Retinal pigment epithelial cell (primary cell): ENCODE results near the gene PRSS12.

ENCODE experiments used
- DNase-seq: peaks from one replicate; pipeline ENCODE4 v3.0.0-alpha.2; 2010; ENCODE audit warnings: low read depth
- H3K4me3 ChIP-seq: 2 replicates; pipeline ENCODE4 v1.5.1; 2011; ENCODE audit warnings: mild to moderate bottlenecking, low read length, control low read depth, moderate library complexity
- TF ChIP-seq, protein P1 (sequence below): conservative IDR thresholded peaks from 2 replicates; pipeline ENCODE4 v1.5.1; 2011; ENCODE audit warnings: low read depth, low read length, control low read depth, inconsistent platforms

Gene PRSS12

DNA sequence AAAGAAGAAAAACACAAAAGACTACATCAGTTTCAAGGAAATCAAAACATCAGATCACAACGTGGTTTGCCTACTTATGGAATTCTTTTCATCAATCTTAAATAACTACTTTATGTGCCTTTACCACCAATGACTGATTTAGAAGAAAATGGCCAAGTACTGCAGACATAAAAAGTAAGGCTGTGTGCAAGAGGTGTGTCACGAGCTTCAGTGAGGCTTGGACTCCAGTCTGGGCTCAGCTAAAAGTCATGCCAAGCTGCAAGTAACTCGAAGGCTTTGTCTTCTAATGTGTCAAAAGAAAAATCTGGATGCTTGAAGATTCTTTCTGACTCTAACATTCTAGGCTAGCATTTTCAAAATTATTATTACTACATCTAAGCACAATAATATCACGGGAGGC, 17.0 kb downstream of the PRSS12 start:
- DNase-seq: no peak
- no peak overlapping the region for H3K4me3 ChIP-seq
- TF ChIP-seq, protein P1, sequence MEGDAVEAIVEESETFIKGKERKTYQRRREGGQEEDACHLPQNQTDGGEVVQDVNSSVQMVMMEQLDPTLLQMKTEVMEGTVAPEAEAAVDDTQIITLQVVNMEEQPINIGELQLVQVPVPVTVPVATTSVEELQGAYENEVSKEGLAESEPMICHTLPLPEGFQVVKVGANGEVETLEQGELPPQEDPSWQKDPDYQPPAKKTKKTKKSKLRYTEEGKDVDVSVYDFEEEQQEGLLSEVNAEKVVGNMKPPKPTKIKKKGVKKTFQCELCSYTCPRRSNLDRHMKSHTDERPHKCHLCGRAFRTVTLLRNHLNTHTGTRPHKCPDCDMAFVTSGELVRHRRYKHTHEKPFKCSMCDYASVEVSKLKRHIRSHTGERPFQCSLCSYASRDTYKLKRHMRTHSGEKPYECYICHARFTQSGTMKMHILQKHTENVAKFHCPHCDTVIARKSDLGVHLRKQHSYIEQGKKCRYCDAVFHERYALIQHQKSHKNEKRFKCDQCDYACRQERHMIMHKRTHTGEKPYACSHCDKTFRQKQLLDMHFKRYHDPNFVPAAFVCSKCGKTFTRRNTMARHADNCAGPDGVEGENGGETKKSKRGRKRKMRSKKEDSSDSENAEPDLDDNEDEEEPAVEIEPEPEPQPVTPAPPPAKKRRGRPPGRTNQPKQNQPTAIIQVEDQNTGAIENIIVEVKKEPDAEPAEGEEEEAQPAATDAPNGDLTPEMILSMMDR: no peak

DNA sequence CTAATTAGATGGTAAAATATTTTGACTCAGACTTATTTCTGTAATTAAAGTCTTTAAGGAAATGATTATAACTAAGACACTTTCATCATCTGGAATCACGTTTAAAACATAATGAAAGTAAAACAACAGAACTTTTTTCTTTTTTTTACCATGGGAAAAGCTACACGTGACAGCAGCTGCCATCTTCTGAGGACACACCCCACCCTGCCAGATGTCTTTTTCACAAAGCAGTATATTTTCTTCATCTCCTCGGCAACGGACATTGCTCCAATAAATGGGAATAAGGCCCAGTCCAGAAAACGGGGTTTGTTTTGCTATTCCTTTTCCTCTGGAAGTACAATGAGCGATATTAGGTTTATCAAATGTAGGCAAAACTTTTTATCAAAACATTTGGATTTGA, 17.5 kb downstream of the PRSS12 start:
- H3K4me3 ChIP-seq: no peak overlapping the region
- TF ChIP-seq, protein P1: no peak
- no peak for DNase-seq

DNA sequence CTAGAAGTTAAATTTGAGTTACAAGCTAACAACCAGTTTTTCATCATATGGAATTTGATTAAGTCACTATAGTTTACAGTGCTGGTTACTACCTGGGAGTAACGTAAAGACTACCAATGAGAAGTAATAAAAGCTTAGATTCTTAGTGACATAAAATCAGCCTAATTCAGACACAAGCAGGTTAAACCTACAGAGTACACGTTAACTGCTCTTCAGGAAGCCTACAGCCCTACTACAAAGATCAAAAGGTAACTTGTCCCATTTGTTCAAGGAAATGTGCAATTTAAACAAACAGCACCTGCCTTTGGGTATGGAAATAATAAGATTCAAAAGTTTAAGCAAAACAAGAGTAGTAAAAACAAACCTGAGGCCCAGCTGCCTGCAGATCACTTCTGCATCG, 21.5 kb downstream of the PRSS12 start:
- TF ChIP-seq, protein P1: no peak

DNA sequence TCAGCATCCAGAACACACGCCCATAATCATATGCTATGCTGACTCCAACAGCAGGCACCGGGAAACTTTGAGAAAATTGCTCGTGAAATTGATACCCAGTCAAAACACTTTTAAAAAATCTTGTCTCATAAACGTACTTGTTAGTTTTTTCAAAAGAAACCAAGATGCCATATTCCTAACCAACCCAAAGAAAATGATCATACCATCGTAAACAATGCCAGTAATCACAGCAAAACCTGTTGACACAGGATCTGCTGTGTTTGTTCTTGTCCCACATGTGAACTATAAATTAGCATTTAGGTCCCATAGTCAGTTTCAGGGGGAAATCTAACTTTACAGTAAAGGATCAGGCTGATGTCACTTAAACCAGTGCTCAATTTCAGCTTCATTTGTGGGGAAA, 23.0 kb downstream of the PRSS12 start:
- no peak for DNase-seq
- no peak overlapping the region for H3K4me3 ChIP-seq
- TF ChIP-seq, protein P1: no peak

More for the DNA sequence above, 21.5 kb downstream of the PRSS12 start:
- H3K4me3 ChIP-seq: no peak overlapping the region
- no peak for DNase-seq

DNA sequence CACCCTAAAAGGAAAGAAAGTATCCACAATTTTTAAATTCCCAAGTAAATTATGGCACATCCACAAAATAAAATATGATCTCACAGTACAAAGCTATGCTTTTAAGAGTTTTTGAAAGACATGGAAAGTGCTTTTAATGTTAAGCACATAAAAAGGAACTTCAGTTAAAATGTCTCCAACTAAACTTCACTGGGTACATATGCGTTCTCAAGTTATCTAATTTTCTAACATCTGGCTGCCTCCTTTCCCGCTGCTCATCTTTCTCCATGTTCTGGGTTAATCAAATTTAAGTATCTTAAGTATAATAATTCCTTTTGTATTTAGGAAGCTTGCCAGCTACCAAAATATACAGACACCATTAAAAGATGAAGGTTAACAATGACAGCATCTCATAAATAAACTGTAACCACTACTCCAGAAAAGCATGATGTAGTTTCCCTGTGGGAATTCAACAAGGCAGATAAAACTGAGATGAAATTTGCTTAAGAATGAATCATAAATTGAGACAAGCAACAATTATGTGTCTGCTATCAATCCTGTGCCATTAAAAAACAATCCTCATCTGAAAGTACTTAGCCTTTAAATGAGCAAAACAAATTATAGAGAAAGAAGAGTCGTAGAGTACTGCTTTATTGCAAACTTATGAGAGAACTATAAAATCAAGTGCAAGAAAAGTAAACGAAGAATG, 25.1 kb downstream of the PRSS12 start:
- TF ChIP-seq, protein P1: no peak
- H3K4me3 ChIP-seq: no peak overlapping the region
- DNase-seq: no peak

DNA sequence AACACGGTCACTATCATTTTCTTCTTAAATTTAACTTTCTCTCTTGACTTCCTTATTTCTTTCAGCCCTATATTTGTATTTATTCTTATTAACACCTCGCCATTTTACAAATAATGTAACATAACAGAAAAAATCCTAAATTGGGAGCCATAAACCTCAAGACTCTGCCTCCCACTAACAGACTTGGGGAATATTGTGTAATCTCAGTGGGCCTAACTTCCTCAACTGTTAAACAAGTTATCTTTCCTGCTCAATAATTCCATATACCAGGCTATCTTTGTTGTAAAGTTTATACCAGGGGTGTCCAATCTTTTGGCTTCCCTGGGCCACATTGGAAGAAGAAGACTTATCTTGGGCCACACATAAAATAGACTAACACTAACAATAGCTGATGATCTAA, 26.2 kb downstream of the PRSS12 start:
- TF ChIP-seq, protein P1: no peak
- DNase-seq: no peak
- no peak overlapping the region for H3K4me3 ChIP-seq

DNA sequence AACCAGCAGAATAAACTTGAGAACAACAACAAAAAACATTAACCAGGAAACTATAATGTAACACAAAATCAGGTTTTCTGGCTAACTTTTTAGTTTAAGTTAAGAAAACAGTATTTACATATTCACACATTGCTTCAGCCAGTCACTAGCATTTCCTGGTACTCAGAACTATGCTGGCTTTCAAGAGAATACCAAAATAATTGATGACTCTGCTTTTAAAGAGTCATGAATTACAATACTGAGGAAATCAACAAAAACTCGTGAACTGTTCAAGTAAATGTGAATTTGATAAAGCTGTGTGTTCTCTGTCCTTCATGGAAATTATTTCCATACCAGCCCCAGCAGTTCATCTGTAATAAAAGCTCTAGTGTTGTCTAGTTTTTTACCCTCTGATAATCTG, 27.4 kb downstream of the PRSS12 start:
- no peak for DNase-seq
- TF ChIP-seq, protein P1: no peak
- no peak overlapping the region for H3K4me3 ChIP-seq
